Measurements from ENCODE around the gene TLE3.

Gene TLE3

DNA sequence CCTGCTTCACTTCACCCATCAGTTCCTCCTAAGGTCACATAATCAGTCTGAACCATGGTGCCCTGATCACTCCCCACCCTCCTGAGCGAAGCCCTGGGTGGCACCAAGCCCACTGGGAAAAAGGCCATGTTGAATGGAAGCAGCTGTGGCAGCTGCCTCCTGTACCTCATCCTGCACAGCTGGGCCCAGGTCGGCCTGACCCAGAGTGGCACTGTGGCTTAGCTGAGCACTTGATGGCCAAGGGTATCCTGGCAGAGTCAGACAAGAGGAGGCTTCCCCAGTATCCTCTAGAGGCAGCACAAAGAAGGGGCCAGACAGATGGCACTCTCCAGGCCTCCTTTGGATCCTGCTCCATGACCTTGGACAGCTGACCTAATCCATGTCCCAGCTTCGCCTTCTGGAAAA, 68.4 kb downstream of the TLE3 start:
- DNase-seq (ENCODE audit: low spot score): no peak

GRCh38 chr15:70027518-70027917, 70.2 kb downstream of the TLE3 start:
- no peak for DNase-seq (ENCODE audit: low spot score)

DNA sequence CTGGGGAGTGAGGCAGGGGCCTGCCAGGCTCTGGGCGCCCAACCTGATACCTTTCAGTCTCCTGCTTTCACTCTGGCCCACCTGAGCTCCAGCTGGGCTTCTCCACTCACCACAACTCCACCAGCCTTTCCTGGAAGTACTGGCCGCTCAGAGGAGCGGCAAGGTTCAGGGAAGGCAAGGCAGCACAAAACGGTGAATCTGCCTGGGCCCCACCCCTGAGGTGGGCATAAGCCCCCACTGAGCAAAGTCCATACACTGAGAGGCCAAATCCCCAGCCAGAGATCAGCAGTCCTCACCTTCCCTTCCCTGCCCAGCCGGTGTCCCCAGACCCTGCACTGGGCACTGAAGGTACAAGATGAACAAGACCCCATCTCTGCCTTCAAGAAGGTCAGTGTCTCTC, 70.7 kb downstream of the TLE3 start:
- DNase-seq (ENCODE audit: low spot score): no peak

- no peak for DNase-seq (ENCODE audit: low spot score)
These were observed 72.1 kb downstream of the TLE3 start for GRCh38 chr15:70025413-70026296.

DNA sequence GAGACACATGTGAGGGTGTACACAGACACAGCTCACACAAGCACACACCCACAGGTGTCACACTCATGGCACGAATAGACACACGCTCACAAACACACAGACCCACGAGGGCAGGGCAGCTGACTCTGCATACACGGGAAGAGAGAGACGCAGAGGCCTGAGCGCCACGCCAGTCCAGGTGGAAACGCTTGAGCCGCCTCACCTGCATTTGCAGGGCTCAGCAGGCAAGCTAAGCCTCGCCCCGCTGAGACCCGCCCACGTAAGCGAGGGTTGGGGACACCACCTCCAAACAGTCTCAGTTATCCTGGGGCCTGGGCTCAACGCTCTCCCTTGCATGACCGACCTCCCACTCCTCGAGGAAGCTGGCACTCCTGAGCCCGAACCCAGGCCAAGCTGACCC, 73.2 kb downstream of the TLE3 start:
- DNase-seq (ENCODE audit: low spot score): no peak

- DNase-seq (ENCODE audit: low spot score): no peak
These were observed 73.8 kb downstream of the TLE3 start for GRCh38 chr15:70023769-70024491.

GRCh38 chr15:70023064-70023768, 74.5 kb downstream of the TLE3 start:
- DNase-seq (ENCODE audit: low spot score): peak; percentile 72

DNA sequence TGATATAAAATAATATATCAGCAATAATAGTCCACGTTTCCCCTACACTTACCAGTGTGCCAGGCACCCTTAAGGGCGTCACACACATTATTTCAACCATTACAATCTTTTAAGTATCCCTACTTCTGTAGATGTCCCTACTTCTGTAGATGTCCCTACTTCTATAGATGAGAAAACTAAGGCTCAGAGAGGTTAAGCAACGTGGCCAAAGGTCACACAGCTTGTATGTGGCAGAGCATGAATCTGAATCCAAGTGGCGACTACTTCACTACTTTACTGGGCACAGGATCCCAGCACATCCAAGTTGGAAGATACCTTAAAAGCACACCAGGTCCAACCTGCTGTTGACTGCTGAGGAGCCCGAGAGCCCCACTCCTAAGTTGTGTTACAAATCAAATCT, 77.5 kb downstream of the TLE3 start:
- DNase-seq (ENCODE audit: low spot score): no peak

GRCh38 chr15:70018646-70019600, 78.8 kb downstream of the TLE3 start:
- DNase-seq (ENCODE audit: low spot score): no peak

GRCh38 chr15:70017801-70018200, 79.9 kb downstream of the TLE3 start:
- DNase-seq (ENCODE audit: low spot score): no peak

- DNase-seq (ENCODE audit: low spot score): no peak
These were observed 80.7 kb downstream of the TLE3 start for GRCh38 chr15:70017025-70017424.

DNA sequence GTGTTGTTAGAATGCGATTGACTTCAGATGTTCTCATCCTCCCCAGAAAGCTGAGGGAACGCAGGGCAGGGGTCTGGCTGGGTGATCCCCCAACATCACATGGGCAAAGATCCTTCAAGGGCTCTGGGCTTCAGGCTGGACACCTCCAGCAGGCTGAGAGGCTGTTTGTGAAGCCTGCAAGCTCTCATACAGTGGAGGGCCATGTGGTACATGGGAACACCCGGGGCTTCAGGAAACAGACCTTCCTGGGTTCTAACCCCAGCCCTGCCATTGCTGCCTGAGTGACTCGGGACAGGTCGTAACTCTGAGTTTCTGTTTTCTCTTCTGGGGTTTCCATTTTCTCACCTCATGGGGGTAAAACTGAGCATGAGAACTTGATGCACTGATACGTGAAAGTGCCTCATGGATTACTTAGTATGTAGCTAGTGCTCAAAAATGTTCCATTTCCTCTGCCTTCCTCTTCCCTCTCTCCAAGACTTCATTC, 81.2 kb downstream of the TLE3 start:
- DNase-seq (ENCODE audit: low spot score): no peak

DNA sequence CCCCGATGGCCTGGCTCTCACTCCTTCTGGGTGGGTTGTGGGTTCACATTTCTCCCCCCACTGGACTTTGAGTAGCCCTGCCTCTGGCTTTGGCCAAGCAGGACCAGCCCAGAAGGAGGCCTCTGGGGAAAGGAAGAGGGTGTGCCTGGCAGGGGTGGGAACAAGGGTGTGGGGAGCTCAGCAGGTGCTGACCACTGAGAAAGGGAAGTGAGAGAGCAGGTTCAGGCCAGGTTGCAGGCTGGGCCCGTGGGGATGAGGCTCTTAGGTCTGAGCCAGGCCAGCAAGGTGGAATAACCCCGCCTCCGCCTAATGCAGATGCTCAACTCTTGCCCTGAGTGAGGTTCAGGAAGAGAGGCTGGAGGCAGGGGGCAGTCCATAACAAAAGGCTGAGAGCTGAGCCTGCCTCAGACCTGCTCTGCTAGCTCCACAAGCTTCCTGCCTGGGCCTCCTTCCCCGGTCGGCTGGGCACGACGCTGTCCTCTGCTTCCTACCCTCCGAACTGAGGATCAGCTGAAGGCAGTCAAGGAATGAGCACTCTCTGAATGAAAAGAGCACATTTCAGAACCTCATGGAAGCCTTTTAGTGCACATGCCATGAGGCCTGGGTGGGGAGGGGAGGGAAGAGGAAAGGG, 82.7 kb downstream of the TLE3 start:
- no peak for DNase-seq (ENCODE audit: low spot score)

DNA sequence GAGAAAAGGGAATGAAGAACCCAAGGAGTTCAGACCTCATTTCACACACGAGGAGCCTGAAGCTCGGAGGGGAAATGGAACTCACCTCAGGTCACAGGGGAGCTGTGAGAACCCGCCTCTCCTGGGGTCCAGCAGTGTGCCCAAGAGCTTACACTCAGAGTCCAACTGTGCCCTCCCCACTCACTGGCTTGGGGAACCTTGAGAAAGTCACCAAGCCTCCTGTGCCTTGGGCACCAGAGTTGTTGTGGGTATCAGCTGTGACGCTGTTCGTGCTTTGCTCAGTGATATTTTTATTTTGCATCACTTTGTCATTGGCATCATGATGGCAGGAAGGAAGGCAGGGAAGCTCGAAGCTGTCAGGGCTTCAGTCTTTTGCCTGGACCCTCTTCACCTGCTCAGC, 83.4 kb downstream of the TLE3 start:
- no peak for DNase-seq (ENCODE audit: low spot score)

DNA sequence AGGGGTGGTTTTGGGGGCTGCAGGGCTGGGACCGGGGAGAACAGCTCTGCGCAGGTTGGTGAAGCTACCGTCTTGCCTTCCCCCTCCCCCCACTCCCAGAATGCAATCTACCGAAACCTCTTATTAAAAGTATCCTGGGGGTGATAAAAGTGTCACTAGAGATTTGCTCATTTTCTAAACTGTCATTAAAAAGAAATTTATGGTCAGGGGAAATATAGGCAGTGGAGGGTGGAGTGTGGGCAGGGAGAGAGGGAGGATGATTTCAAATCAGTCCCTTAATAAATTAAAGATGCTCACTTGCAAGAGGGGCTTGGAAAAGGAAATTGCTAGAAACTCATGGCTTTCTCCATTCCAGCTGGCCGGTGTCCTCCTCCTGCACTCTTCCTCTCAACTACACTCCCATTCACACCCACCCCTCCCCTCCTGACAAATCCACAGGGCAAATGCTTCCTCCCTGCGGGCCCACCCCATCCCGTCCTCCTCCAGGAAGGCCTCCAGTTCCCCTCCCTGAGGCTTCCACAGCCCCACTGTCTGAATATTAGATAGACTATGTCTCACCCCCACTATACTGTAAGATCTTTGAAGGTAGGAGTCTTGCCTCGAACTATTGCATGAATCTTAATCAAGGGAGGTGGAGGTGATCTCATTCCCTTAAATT, 83.9 kb downstream of the TLE3 start:
- no peak for DNase-seq (ENCODE audit: low spot score)

GRCh38 chr15:70012895-70013294, 84.8 kb downstream of the TLE3 start:
- DNase-seq (ENCODE audit: low spot score): no peak

DNA sequence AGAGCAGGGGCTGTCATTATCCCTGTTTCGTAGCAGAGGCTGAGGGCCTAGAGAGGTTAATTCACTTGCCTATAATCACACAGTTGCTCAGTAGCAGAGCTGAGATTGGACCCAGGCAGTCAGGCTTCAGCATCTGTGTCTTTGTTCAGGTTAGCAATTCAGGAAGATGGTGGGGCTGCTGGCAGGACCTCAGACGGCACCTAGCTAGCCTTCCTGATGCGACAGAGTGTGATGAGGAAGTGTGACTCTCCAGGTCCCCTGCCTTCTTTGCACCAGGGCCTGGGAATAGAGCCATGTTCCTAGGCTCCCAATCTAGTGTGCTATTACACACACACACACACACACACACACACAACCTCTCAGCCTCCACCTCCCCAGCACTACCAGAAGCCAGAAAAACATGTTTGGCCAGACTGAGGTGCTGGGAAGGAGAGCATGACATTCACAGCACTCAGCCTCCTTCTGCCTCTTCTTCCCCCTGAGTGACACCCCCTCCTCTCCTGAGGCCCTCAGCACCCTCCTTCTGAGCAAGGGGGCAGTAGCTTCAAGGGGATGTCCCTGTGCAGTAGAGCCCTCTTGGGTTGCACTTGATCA, 88.9 kb downstream of the TLE3 start:
- no peak for DNase-seq (ENCODE audit: low spot score)

- no peak for DNase-seq (ENCODE audit: low spot score)
These were observed 91.2 kb downstream of the TLE3 start for GRCh38 chr15:70006259-70007147.

- no peak for DNase-seq (ENCODE audit: low spot score)
These were observed 92.9 kb downstream of the TLE3 start for GRCh38 chr15:70004826-70005225.
